ENCODE data around the gene ZC3H12D.

GRCh38 chr6:149513915-149514314, 29.1 kb upstream of the ZC3H12D start:
- TF ChIP-seq CTCF (IDR thresholded peaks at IDR 0.05), result no peak
- TF ChIP-seq POLR2A (IDR thresholded peaks at IDR 0.05; ENCODE audit: low read depth), result no peak
- no peak for TF ChIP-seq EP300 (IDR thresholded peaks at IDR 0.05)
- no peak for TF ChIP-seq POLR2AphosphoS5 (IDR thresholded peaks at IDR 0.05)
